Stomach (tissue), 9 donors: Measurements from ENCODE around the gene DNM3. TPM values are rescaled to one million over a fixed set of nuclear protein-coding genes. Genes with fewer than 3 reads are reported as not detected.

Experiments used
- DNase-seq, 2 donors: peaks; one replicate each; pipeline versions ENCODE4 v3.0.0 to v3.0.0-alpha.2; 2013 to 2019
- H3K27ac ChIP-seq, 5 donors: fragments of 200-600 bp in 4 of 5; sonication (generic) in 4 of 5; one replicate each; pipeline ENCODE4 v1.5.1; 2013 to 2019; ENCODE audit warnings: mild to moderate bottlenecking in 1 of 5, moderate library complexity in 1 of 5
- H3K27me3 ChIP-seq, 3 donors: fragments of 200-600 bp; sonication (generic); one replicate each; pipeline ENCODE4 v1.5.1; 2017 to 2019; ENCODE audit warnings: mixed run types in 1 of 3
- H3K36me3 ChIP-seq, 4 donors: fragments of 200-600 bp; sonication (generic); 1 replicate in 3 of 4; 2 replicates in 1 of 4; pipeline ENCODE4 v1.5.1; 2016 to 2019
- H3K4me1 ChIP-seq, 4 donors: fragments of 200-600 bp; sonication (generic); one replicate each; pipeline ENCODE4 v1.5.1; 2016 to 2019
- H3K4me3 ChIP-seq, 4 donors: fragments of 200-600 bp; sonication (generic) in 3 of 4; one replicate each; pipeline ENCODE4 v1.5.1; 2016 to 2019; ENCODE audit warnings: mild to moderate bottlenecking in 1 of 4
- H3K9me3 ChIP-seq, 4 donors: fragments of 200-600 bp; sonication (generic); one replicate each; pipeline ENCODE4 v1.5.1; 2016 to 2019
- CTCF ChIP-seq, 7 experiments: fragments of 450-650 bp in 4 of 7; fragments of 200-600 bp in 3 of 7; sonication (generic) in 3 of 7; IDR thresholded peaks; one replicate each; pipeline ENCODE4 v1.5.1; 2016 to 2019; ENCODE audit warnings: antibody characterized with exemption in 7 of 7, control low read depth in 2 of 7, mild to moderate bottlenecking in 1 of 7
- EP300 ChIP-seq: sonication (generic); formaldehyde crosslinking; IDR thresholded peaks from one replicate; pipeline ENCODE4 v1.6.1; 2017; ENCODE audit warnings: antibody characterized with exemption
- POLR2A ChIP-seq, 4 donors: fragments of 450-650 bp; IDR thresholded peaks; one replicate each; pipeline ENCODE4 v1.6.1; 2016; ENCODE audit warnings: antibody characterized with exemption in 4 of 4, control low read depth in 2 of 4, mild to moderate bottlenecking in 1 of 4, moderate library complexity in 1 of 4
- POLR2AphosphoS5 ChIP-seq, 3 donors: sonication (generic); formaldehyde crosslinking; IDR thresholded peaks; one replicate each; pipeline ENCODE4 v1.6.1; 2016; ENCODE audit warnings: antibody characterized with exemption in 3 of 3
- WGBS, 5 donors: extraction: QIAGEN DNeasy Blood & Tissue Kit in 3 of 5; methylation state at CpG; one replicate each; pipeline versions ENCODE4 v1.1.5 to v1.1.7; 2013 to 2018; 5-methylcytosine and 5-hydroxymethylcytosine counted together
- intact Hi-C: fragments of 100-400 bp; cut with DNase I; formaldehyde crosslinking; loops from one replicate; pipeline ENCODE4 v1.15.1; 2023; ENCODE audit warnings: low total_unique reads
- polyA plus RNA-seq, 3 donors: library from polyadenylated mRNA; stranded (reverse); fragments of 200-250 nt; gene quantifications; one replicate each; pipeline ENCODE4 v1.2.3, GENCODE V29; 2013
- total RNA-seq, 5 donors: library from RNA; depleted of rRNA; stranded (reverse); fragments of >200 nt; gene quantifications; one replicate each; pipeline versions ENCODE4 v1.1.0 to v1.2.3, GENCODE V29; 2014 to 2016
- donor health status: healthy with polysubstance abuse.
- donor health status: Bipolar disorder and iron deficiency.
- donor health status: healthy.

Gene DNM3
- total and polyA plus RNA-seq, 8 donors, result 0.58 to 13.8 (median 2.2) TPM

- Histone ChIP-seq H3K27ac (peak overlapping the region; percentile 21 to 65 (median 42)), H3K36me3 (no peaks in the 10 kb centered on the region), H3K27me3 (no peaks in the 10 kb centered on the region), H3K4me3 (no peak overlapping the region), H3K9me3 (no peaks in the 10 kb centered on the region), H3K4me1 (peaks cover 9 to 44% (median 26%) of the 10 kb centered on the region in 4 donors)
- intact Hi-C loops, result no loop called here
- TF ChIP-seq POLR2A (IDR thresholded peaks at IDR 0.05) (no peak), CTCF (IDR thresholded peaks at IDR 0.05) (no peak), POLR2AphosphoS5 (IDR thresholded peaks at IDR 0.05) (peak in 2 of 3 donors; percentile 51 to 59), EP300 (no peak)
- peak; percentile 43 to 83 for DNase-seq
- WGBS, 5 donors, result 16 to 64% (median 25%) methylated on average over 2 of the region's 2 CpGs
Measured at GRCh38 chr1:172451002-172451443, 609.7 kb downstream of the DNM3 start.

GRCh38 chr1:172452536-172453152 lies 611.3 kb downstream of the DNM3 start:
- no peaks in the 10 kb centered on the region for H3K36me3 ChIP-seq
- H3K27me3 ChIP-seq, result no peaks in the 10 kb centered on the region
- H3K27ac ChIP-seq, result no peak overlapping the region
- H3K4me3 ChIP-seq, result no peak overlapping the region
- TF ChIP-seq CTCF (IDR thresholded peaks at IDR 0.05), result no peak
- TF ChIP-seq EP300, result no peak
- H3K4me1 ChIP-seq, result peaks cover 9 to 44% (median 26%) of the 10 kb centered on the region in 4 donors
- no peaks in the 10 kb centered on the region for H3K9me3 ChIP-seq
- WGBS, 5 donors, result 62 to 86% (median 73%) methylated on average over 7 of the region's 7 CpGs
- DNase-seq, result no peak
- intact Hi-C loops, result no loop called here

- no peak overlapping the region for H3K27ac ChIP-seq
- WGBS, 5 donors, result 25 to 51% (median 44%) methylated on average over 6 of the region's 6 CpGs
Measured at GRCh38 chr1:172453153-172453545, 611.9 kb downstream of the DNM3 start.

GRCh38 chr1:172453607-172454006 lies 612.3 kb downstream of the DNM3 start:
- Histone ChIP-seq H3K4me1 (peaks cover 9 to 44% (median 26%) of the 10 kb centered on the region in 4 donors), H3K36me3 (no peaks in the 10 kb centered on the region), H3K9me3 (no peaks in the 10 kb centered on the region), H3K27me3 (no peaks in the 10 kb centered on the region), H3K4me3 (no peak overlapping the region), H3K27ac (no peak overlapping the region)
- intact Hi-C loops, result no loop called here
- TF ChIP-seq EP300 (no peak), CTCF (IDR thresholded peaks at IDR 0.05) (no peak), POLR2AphosphoS5 (IDR thresholded peaks at IDR 0.05) (no peak), POLR2A (IDR thresholded peaks at IDR 0.05) (no peak)
- 22 to 45% (median 33%) methylated on average over 1 of the region's 1 CpG for WGBS, 5 donors
- no peak for DNase-seq

More at GRCh38 chr1:172453153-172453545, 611.9 kb downstream of the DNM3 start:
- no peaks in the 10 kb centered on the region for H3K27me3 ChIP-seq
- H3K4me1 ChIP-seq, result peaks cover 9 to 44% (median 26%) of the 10 kb centered on the region in 4 donors
- TF ChIP-seq EP300, result no peak
- no peak for TF ChIP-seq POLR2A (IDR thresholded peaks at IDR 0.05)
- no peak for TF ChIP-seq CTCF (IDR thresholded peaks at IDR 0.05)
- TF ChIP-seq POLR2AphosphoS5 (IDR thresholded peaks at IDR 0.05), result no peak
- H3K4me3 ChIP-seq, result no peak overlapping the region
- no peaks in the 10 kb centered on the region for H3K36me3 ChIP-seq
- no peaks in the 10 kb centered on the region for H3K9me3 ChIP-seq
- no peak for DNase-seq
- intact Hi-C loops, result no loop called here
